Cardiac fibroblast (primary cell): ENCODE data around the gene FOXD3.

ENCODE experiments used
- DNase-seq, 2 donors: peaks; one replicate each; pipeline versions ENCODE4 v3.0.0 to v3.0.0-alpha.2; 2010; ENCODE audit warnings: low read depth in 2 of 2
- H3K4me3 ChIP-seq, 2 donors: replicated peaks in 1 of 2; 1 replicate in 1 of 2; 2 replicates in 1 of 2; pipeline ENCODE4 v1.5.1; 2011; ENCODE audit warnings: low read depth in 2 of 2, low read length in 2 of 2, mild to moderate bottlenecking in 2 of 2, moderate library complexity in 1 of 2
- CTCF ChIP-seq: IDR thresholded peaks from one replicate; pipeline ENCODE4 v1.5.1; 2011; ENCODE audit warnings: low read depth, mild to moderate bottlenecking, low read length, inconsistent platforms

Gene FOXD3

GRCh38 chr1:63362073-63362472, 39.7 kb downstream of the FOXD3 start:
- TF ChIP-seq CTCF = no peak
- H3K4me3 ChIP-seq = no peak overlapping the region
- no peak for DNase-seq

- H3K4me3 ChIP-seq = no peak overlapping the region
- no peak for DNase-seq
- no peak for TF ChIP-seq CTCF
These were observed 40.2 kb downstream of the FOXD3 start for GRCh38 chr1:63362578-63362977.

GRCh38 chr1:63363014-63363413, 40.6 kb downstream of the FOXD3 start:
- no peak for DNase-seq
- no peak for TF ChIP-seq CTCF
- H3K4me3 ChIP-seq = no peak overlapping the region

- TF ChIP-seq CTCF = no peak
- no peak for DNase-seq
- H3K4me3 ChIP-seq = peak overlapping the region; percentile 47 to 48
These were observed 44.5 kb downstream of the FOXD3 start for GRCh38 chr1:63366908-63367214.

- H3K4me3 ChIP-seq = peak within 1 kb of the TSS; percentile 93 to 98
- peak; percentile 89 to 96 for DNase-seq
- no peak for TF ChIP-seq CTCF
These were observed 45.1 kb downstream of the FOXD3 start, which contains the start of gene ALG6 for GRCh38 chr1:63367215-63368103. TSS of gene ALG6 (plus strand) at chr1:63367627. CDS start at chr1:63370978, 3,351 bp downstream.

GRCh38 chr1:63368131-63368530, 45.8 kb downstream of the FOXD3 start:
- DNase-seq = peak in 1 of 2 donors; percentile 15
- H3K4me3 ChIP-seq = peak overlapping the region; percentile 93 to 98
- no peak for TF ChIP-seq CTCF
